ENCODE results near the gene NCLN. TPM values are rescaled to one million over a fixed set of nuclear protein-coding genes. Genes with fewer than 3 reads are reported as not detected.

Gene NCLN
- total and polyA plus RNA-seq, 9 of the 15 experiments (the other 6 are each of a cell fraction or from before 2014, with no cell fraction given), result 3.8 to 126 (median 39.6) TPM

DNA sequence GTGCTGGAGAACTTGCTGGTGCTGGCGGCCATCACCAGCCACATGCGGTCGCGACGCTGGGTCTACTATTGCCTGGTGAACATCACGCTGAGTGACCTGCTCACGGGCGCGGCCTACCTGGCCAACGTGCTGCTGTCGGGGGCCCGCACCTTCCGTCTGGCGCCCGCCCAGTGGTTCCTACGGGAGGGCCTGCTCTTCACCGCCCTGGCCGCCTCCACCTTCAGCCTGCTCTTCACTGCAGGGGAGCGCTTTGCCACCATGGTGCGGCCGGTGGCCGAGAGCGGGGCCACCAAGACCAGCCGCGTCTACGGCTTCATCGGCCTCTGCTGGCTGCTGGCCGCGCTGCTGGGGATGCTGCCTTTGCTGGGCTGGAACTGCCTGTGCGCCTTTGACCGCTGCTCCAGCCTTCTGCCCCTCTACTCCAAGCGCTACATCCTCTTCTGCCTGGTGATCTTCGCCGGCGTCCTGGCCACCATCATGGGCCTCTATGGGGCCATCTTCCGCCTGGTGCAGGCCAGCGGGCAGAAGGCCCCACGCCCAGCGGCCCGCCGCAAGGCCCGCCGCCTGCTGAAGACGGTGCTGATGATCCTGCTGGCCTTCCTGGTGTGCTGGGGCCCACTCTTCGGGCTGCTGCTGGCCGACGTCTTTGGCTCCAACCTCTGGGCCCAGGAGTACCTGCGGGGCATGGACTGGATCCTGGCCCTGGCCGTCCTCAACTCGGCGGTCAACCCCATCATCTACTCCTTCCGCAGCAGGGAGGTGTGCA lies 6.6 kb upstream of the NCLN start:
- FAIRE-seq (no peak), ATAC-seq (no peak), DNase-seq (ENCODE audit: extremely low read depth in 1 of 4, low spot score in 3 of 4) (no peak)
- Histone ChIP-seq H3K9me1 (ENCODE audit: control insufficient read depth, insufficient read depth, low read length) (no peaks in the 10 kb centered on the region), H3K27ac (ENCODE audit: extremely low read depth, low read depth, low read length) (no peak overlapping the region), H3K27me3 (ENCODE audit: control insufficient read depth in 2 of 2, insufficient read depth in 2 of 2, low read length in 2 of 2) (no peaks in the 10 kb centered on the region), H3K79me2 (ENCODE audit: control insufficient read depth, insufficient read depth, low read length) (no peaks in the 10 kb centered on the region), H2AFZ (ENCODE audit: low read depth, low read length) (no peak overlapping the region), H3K4me1 (replicated peaks in 1 of 2; ENCODE audit: control insufficient read depth in 2 of 2, insufficient read depth in 2 of 2, low read length in 2 of 2) (peaks cover 14 to 48% of the 10 kb centered on the region in 2 experiments; a peak in 4 of 5 replicates), H3K4me2 (ENCODE audit: insufficient read depth, low read length) (no peak overlapping the region), H3K9me3 (replicated peaks; ENCODE audit: control insufficient read depth, insufficient read depth, low read depth, low read length) (no peaks in the 10 kb centered on the region), H3K4me3 (no peak overlapping the region), H3K36me3 (ENCODE audit: control insufficient read depth, insufficient read depth, low read length) (no peaks in the 10 kb centered on the region), H3K9ac (ENCODE audit: insufficient read depth in 1 of 2, low read depth in 2 of 2, low read length in 2 of 2) (no peak overlapping the region), H4K20me1 (replicated peaks; ENCODE audit: control insufficient read depth, insufficient read depth, low read length) (no peaks in the 10 kb centered on the region)
- no TSS peak for BruUV-seq (replicated peaks)
- 95% methylated on average over 39 of the region's 52 CpGs for WGBS (ENCODE audit: insufficient coverage, low coverage, missing lambda C conversion rate)
- intact Hi-C loops (cut with micrococcal nuclease) (no loop called here), in situ Hi-C loops (cut with MboI) (no loop called here)
- CTCF ChIA-PET (ENCODE audit: low intra/inter-chr PET ratio), result interaction anchor here (0.6 kb wide), 1 partner anchor 214 kb away, joined by 5 read pairs; no protein-coding TSS in a partner anchor
- POLR2A ChIA-PET, result interaction anchor here (0.6 to 0.7 kb wide), 2 partner anchors 31 to 1806 kb away, joined by 3 read pairs; no protein-coding TSS in a partner anchor
- TF ChIP-seq XRCC3 (IDR thresholded peaks at IDR 0.05) (no peak), TEAD1 (CRISPR knock-in tag; IDR thresholded peaks at IDR 0.05) (no peak), PRDM10 (IDR thresholded peaks at IDR 0.05; ENCODE audit: partially characterized antibody) (no peak), ZNF655 (CRISPR knock-in tag; IDR thresholded peaks at IDR 0.05) (no peak), HNRNPL (IDR thresholded peaks at IDR 0.05; ENCODE audit: low read depth, low read length) (peak; percentile 19; the same call in 1 of the 2 replicates), ELF4 (CRISPR knock-in tag; IDR thresholded peaks at IDR 0.05) (no peak), RFX5 (IDR thresholded peaks at IDR 0.05; ENCODE audit: low read depth, low read length) (no peak), ZBTB33 (CRISPR knock-in tag; IDR thresholded peaks at IDR 0.05) (peak; percentile 94), ZNF445 (CRISPR knock-in tag; IDR thresholded peaks at IDR 0.05; ENCODE audit: low read depth) (no peak), YY1 (IDR thresholded peaks at IDR 0.05; ENCODE audit: borderline replicate concordance in 1 of 3, control insufficient read depth in 1 of 3, extremely low read depth in 1 of 3, insufficient read depth in 3 of 3, insufficient read length in 1 of 3, insufficient replicate concordance in 2 of 3, low read depth in 1 of 3, low read length in 2 of 3) (peak in 1 of 3 experiments; percentile 14)
- TF ChIP-seq, protein P1, sequence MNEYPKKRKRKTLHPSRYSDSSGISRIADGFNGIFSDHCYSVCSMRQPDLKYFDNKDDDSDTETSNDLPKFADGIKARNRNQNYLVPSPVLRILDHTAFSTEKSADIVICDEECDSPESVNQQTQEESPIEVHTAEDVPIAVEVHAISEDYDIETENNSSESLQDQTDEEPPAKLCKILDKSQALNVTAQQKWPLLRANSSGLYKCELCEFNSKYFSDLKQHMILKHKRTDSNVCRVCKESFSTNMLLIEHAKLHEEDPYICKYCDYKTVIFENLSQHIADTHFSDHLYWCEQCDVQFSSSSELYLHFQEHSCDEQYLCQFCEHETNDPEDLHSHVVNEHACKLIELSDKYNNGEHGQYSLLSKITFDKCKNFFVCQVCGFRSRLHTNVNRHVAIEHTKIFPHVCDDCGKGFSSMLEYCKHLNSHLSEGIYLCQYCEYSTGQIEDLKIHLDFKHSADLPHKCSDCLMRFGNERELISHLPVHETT (CRISPR knock-in tag; conservative IDR thresholded peaks at IDR 0.05 in 1 of 2, IDR thresholded peaks at IDR 0.05 in 1 of 2), result no peak
